GM12872 (cell line): Measurements from ENCODE around the gene GAGE12G.
"Not testable (repeated sequence)": the region's sequence is repeated elsewhere in the genome, so short reads cannot be mapped to it uniquely, and the experiment has no call there.

Experiments
- TF ChIP-seq, protein P1 (sequence below): IDR thresholded peaks from 3 replicates; pipeline ENCODE4 v1.5.1; 2011; ENCODE audit warnings: low read depth, mild to moderate bottlenecking, low read length, moderate library complexity; ENCODE audit not compliant: insufficient read depth

GAGE12G gene

DNA sequence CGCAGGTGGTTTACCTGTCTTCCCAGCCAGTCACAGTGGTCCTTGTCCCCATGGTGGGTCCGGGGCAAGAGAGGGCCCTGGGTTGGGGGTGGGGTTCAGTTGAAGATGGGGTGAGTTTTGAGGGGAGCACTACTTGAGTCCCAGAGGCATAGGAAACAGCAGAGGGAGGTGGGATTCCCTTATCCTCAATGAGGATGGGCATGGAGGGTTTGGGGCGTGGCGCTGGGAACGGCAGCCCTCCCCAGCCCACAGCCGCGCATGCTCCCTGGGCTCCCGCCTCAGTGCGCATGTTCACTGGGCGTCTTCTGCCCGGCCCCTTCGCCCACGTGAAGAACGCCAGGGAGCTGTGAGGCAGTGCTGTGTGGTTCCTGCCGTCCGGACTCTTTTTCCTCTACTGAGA is 28.5 kb downstream of the GAGE12G start, which contains the start of gene GAGE1:
Gene GAGE1, plus strand, starts transcription at position 301 of the 400 bp plus-strand sequence. CDS start 1,155 bp downstream, outside the sequence.
- TF ChIP-seq, protein P1, sequence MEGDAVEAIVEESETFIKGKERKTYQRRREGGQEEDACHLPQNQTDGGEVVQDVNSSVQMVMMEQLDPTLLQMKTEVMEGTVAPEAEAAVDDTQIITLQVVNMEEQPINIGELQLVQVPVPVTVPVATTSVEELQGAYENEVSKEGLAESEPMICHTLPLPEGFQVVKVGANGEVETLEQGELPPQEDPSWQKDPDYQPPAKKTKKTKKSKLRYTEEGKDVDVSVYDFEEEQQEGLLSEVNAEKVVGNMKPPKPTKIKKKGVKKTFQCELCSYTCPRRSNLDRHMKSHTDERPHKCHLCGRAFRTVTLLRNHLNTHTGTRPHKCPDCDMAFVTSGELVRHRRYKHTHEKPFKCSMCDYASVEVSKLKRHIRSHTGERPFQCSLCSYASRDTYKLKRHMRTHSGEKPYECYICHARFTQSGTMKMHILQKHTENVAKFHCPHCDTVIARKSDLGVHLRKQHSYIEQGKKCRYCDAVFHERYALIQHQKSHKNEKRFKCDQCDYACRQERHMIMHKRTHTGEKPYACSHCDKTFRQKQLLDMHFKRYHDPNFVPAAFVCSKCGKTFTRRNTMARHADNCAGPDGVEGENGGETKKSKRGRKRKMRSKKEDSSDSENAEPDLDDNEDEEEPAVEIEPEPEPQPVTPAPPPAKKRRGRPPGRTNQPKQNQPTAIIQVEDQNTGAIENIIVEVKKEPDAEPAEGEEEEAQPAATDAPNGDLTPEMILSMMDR = not testable (repeated sequence)

GRCh38 chrX:49610718-49611310 is 40.6 kb downstream of the GAGE12G start:
- TF ChIP-seq, protein P1 = no peak

GRCh38 chrX:49618574-49618973 is 48.4 kb downstream of the GAGE12G start:
- TF ChIP-seq, protein P1 = no peak
